Measurements from ENCODE around the gene MYO5C.
"Not testable (repeated sequence)": the region's sequence is repeated elsewhere in the genome, so short reads cannot be mapped to it uniquely, and the experiment has no call there.

MYO5C gene

GRCh38 chr15:52240166-52240565 lies 55.4 kb downstream of the MYO5C start:
- no peak for DNase-seq

GRCh38 chr15:52238989-52239525 lies 56.5 kb downstream of the MYO5C start:
- not testable (repeated sequence) for DNase-seq

- no peak for DNase-seq
Measured at GRCh38 chr15:52238149-52238548, 57.5 kb downstream of the MYO5C start.

GRCh38 chr15:52236013-52236412 lies 59.6 kb downstream of the MYO5C start:
- DNase-seq, result peak; percentile 69

- DNase-seq, result no peak
Measured at GRCh38 chr15:52234596-52235541, 60.7 kb downstream of the MYO5C start.

- peak; percentile 44 for DNase-seq
Measured at GRCh38 chr15:52233405-52233804, 62.2 kb downstream of the MYO5C start.

GRCh38 chr15:52232327-52232726 lies 63.3 kb downstream of the MYO5C start:
- peak; percentile 56 for DNase-seq

GRCh38 chr15:52230073-52230472 lies 65.5 kb downstream of the MYO5C start:
- DNase-seq, result no peak

GRCh38 chr15:52228921-52229320 lies 66.7 kb downstream of the MYO5C start:
- DNase-seq, result no peak

GRCh38 chr15:52227456-52227855 lies 68.1 kb downstream of the MYO5C start:
- peak; percentile 97 for DNase-seq

GRCh38 chr15:52225230-52225629 lies 70.4 kb downstream of the MYO5C start:
- DNase-seq, result no peak

- DNase-seq, result peak; percentile 33
Measured at GRCh38 chr15:52224211-52224610, 71.4 kb downstream of the MYO5C start.

GRCh38 chr15:52221730-52222129 lies 73.9 kb downstream of the MYO5C start:
- no peak for DNase-seq

GRCh38 chr15:52220937-52221660 lies 74.5 kb downstream of the MYO5C start:
- no peak for DNase-seq

- no peak for DNase-seq
Measured at GRCh38 chr15:52220251-52220650, 75.4 kb downstream of the MYO5C start.

- no peak for DNase-seq
Measured at GRCh38 chr15:52218816-52219215, 76.8 kb downstream of the MYO5C start.

GRCh38 chr15:52218371-52218770 lies 77.2 kb downstream of the MYO5C start:
- no peak for DNase-seq

- DNase-seq, result no peak
Measured at GRCh38 chr15:52217186-52217585, 78.4 kb downstream of the MYO5C start.

- DNase-seq, result no peak
Measured at GRCh38 chr15:52214553-52214952, 81.1 kb downstream of the MYO5C start.

- DNase-seq, result no peak
Measured at GRCh38 chr15:52213206-52213605, 82.4 kb downstream of the MYO5C start.

- DNase-seq, result peak; percentile 46
Measured at GRCh38 chr15:52208306-52208946, 87.2 kb downstream of the MYO5C start.

- peak; percentile 15 for DNase-seq
Measured at GRCh38 chr15:52207191-52207590, 88.4 kb downstream of the MYO5C start.

- no peak for DNase-seq
Measured at GRCh38 chr15:52206446-52206845, 89.2 kb downstream of the MYO5C start.

Measured in inflammatory macrophage treated with lipopolysaccharide for 4 hours (primary cell).